ENCODE results near the gene MUC4.

DNA sequence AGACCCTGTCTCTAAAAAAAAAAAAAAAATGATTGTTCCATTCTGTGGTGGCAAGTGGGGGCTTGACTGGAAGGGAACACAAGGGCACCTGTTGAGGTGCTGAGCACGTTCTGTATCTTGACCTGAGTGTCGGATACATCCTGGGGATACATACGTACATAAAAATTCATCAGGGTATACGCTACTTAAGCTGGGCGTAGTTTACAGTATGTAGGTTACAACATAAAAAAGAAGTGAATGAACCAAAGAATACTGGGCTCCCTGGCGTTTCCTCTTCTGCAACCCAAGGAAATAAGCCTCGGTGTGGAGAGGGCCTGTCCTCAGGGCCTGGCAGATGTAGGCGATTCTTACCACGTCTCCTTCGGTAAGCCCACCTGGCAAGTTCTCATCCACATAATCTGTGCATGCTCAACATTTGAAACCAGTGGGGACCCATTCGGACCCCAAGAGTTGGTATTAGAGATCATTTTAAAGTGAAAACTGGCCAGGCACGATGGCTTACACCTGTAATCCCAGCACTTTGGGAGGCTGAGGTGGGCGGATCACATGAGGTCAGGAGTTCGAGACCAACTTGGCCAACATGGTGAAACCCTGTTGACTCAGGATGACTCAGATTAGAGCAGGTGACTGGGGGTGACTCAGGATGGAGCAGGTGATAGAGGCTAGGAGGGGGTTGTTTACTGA is 96.0 kb downstream of the MUC4 start:
- TF ChIP-seq, protein P1, sequence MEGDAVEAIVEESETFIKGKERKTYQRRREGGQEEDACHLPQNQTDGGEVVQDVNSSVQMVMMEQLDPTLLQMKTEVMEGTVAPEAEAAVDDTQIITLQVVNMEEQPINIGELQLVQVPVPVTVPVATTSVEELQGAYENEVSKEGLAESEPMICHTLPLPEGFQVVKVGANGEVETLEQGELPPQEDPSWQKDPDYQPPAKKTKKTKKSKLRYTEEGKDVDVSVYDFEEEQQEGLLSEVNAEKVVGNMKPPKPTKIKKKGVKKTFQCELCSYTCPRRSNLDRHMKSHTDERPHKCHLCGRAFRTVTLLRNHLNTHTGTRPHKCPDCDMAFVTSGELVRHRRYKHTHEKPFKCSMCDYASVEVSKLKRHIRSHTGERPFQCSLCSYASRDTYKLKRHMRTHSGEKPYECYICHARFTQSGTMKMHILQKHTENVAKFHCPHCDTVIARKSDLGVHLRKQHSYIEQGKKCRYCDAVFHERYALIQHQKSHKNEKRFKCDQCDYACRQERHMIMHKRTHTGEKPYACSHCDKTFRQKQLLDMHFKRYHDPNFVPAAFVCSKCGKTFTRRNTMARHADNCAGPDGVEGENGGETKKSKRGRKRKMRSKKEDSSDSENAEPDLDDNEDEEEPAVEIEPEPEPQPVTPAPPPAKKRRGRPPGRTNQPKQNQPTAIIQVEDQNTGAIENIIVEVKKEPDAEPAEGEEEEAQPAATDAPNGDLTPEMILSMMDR (IDR thresholded peaks at IDR 0.05): no peak
- TF ChIP-seq POLR2AphosphoS5 (IDR thresholded peaks at IDR 0.05; ENCODE audit: low read depth, low read length): no peak
- TF ChIP-seq, protein P2, sequence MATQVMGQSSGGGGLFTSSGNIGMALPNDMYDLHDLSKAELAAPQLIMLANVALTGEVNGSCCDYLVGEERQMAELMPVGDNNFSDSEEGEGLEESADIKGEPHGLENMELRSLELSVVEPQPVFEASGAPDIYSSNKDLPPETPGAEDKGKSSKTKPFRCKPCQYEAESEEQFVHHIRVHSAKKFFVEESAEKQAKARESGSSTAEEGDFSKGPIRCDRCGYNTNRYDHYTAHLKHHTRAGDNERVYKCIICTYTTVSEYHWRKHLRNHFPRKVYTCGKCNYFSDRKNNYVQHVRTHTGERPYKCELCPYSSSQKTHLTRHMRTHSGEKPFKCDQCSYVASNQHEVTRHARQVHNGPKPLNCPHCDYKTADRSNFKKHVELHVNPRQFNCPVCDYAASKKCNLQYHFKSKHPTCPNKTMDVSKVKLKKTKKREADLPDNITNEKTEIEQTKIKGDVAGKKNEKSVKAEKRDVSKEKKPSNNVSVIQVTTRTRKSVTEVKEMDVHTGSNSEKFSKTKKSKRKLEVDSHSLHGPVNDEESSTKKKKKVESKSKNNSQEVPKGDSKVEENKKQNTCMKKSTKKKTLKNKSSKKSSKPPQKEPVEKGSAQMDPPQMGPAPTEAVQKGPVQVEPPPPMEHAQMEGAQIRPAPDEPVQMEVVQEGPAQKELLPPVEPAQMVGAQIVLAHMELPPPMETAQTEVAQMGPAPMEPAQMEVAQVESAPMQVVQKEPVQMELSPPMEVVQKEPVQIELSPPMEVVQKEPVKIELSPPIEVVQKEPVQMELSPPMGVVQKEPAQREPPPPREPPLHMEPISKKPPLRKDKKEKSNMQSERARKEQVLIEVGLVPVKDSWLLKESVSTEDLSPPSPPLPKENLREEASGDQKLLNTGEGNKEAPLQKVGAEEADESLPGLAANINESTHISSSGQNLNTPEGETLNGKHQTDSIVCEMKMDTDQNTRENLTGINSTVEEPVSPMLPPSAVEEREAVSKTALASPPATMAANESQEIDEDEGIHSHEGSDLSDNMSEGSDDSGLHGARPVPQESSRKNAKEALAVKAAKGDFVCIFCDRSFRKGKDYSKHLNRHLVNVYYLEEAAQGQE (IDR thresholded peaks at IDR 0.05; ENCODE audit: insufficient read depth in 1 of 2, low read depth in 2 of 2, low read length in 1 of 2): no peak
- TF ChIP-seq TCF7L2 (IDR thresholded peaks at IDR 0.05; ENCODE audit: low read depth, low read length): no peak
- TF ChIP-seq SIN3A (IDR thresholded peaks at IDR 0.05; ENCODE audit: borderline replicate concordance, insufficient read depth, low read depth, low read length): no peak
